Frontal cortex (tissue), 4 donors: ENCODE results near the gene POLH. TPM values are rescaled to one million over a fixed set of nuclear protein-coding genes. Genes with fewer than 3 reads are reported as not detected.
A peak's percentile ranks its signal among the peaks of the same experiment; 100 is the strongest.
"Not testable (repeated sequence)": the region's sequence is repeated elsewhere in the genome, so short reads cannot be mapped to it uniquely, and the experiment has no call there.

ENCODE experiments used
- DNase-seq, 2 donors: peaks; one replicate each; pipeline ENCODE4 v3.0.0; 2012; ENCODE audit warnings: low spot score in 2 of 2
- FAIRE-seq: peaks from 2 replicates; lab custom pipeline; 2012; peaks lifted over from hg19 to GRCh38; lab: Jason Lieb, UNC
- total RNA-seq: library from RNA; depleted of rRNA; stranded (reverse); fragments of >200 nt; gene quantifications from one replicate; pipeline ENCODE4 v1.2.3, GENCODE V29; 2014
- donor health status: control.
- donor health status: control.
- donor health status: control.

Gene POLH
- total RNA-seq = 10.2 TPM

- peak; percentile 95 for DNase-seq
- no peak for FAIRE-seq
Observed at GRCh38 chr6:43575772-43576551, at the start of gene POLH, which contains the start of gene XPO5. Gene POLH (plus strand): TSS chr6:43576185. CDS start chr6:43582320, 6,135 bp downstream. Gene XPO5 (minus strand): TSS chr6:43576038. CDS start chr6:43575864, 174 bp downstream.

GRCh38 chr6:43532201-43532600 lies 43.8 kb upstream of the POLH start:
- DNase-seq (no peak), FAIRE-seq (no peak)

- not testable (repeated sequence) for FAIRE-seq, DNase-seq
Observed at GRCh38 chr6:43538986-43539385, 37.0 kb upstream of the POLH start.

GRCh38 chr6:43539409-43539808 lies 36.6 kb upstream of the POLH start:
- not testable (repeated sequence) for DNase-seq, FAIRE-seq

- DNase-seq (no peak), FAIRE-seq (no peak)
Observed at GRCh38 chr6:43540507-43540906, 35.5 kb upstream of the POLH start.

GRCh38 chr6:43541774-43542471 lies 34.1 kb upstream of the POLH start:
- FAIRE-seq (no peak), DNase-seq (no peak)

GRCh38 chr6:43544461-43544860 lies 31.5 kb upstream of the POLH start:
- no peak for FAIRE-seq

GRCh38 chr6:43547222-43547621 lies 28.8 kb upstream of the POLH start:
- FAIRE-seq (no peak), DNase-seq (no peak)

More at GRCh38 chr6:43544461-43544860, 31.5 kb upstream of the POLH start:
- DNase-seq = no peak

GRCh38 chr6:43557620-43558019 lies 18.4 kb upstream of the POLH start:
- DNase-seq, FAIRE-seq: not testable (repeated sequence)

- DNase-seq = no peak
- FAIRE-seq = no peak
Observed at GRCh38 chr6:43559328-43559727, 16.7 kb upstream of the POLH start.

GRCh38 chr6:43570876-43571441 lies 5.0 kb upstream of the POLH start:
- no peak for DNase-seq
- FAIRE-seq = no peak

- no peak for DNase-seq
- FAIRE-seq = no peak
Observed at GRCh38 chr6:43572015-43572414, 4.0 kb upstream of the POLH start.

GRCh38 chr6:43575105-43575771 lies 747 bp upstream of the POLH start:
- FAIRE-seq = no peak
- no peak for DNase-seq

- DNase-seq = no peak
- FAIRE-seq = no peak
Observed at GRCh38 chr6:43578748-43579147, 2.8 kb downstream of the POLH start.

GRCh38 chr6:43579171-43579570 lies 3.2 kb downstream of the POLH start:
- FAIRE-seq = no peak
- no peak for DNase-seq

GRCh38 chr6:43582911-43583310 lies 6.9 kb downstream of the POLH start:
- no peak for FAIRE-seq

GRCh38 chr6:43584892-43585570 lies 9.0 kb downstream of the POLH start:
- FAIRE-seq = no peak
- no peak for DNase-seq

More at GRCh38 chr6:43582911-43583310, 6.9 kb downstream of the POLH start:
- DNase-seq = no peak

GRCh38 chr6:43588194-43588593 lies 12.2 kb downstream of the POLH start:
- FAIRE-seq (no peak), DNase-seq (no peak)

- not testable (repeated sequence) for DNase-seq, FAIRE-seq
Observed at GRCh38 chr6:43589564-43589963, 13.6 kb downstream of the POLH start.

- FAIRE-seq (no peak), DNase-seq (no peak)
Observed at GRCh38 chr6:43593938-43594337, 18.0 kb downstream of the POLH start.
